NCI-H146 treated with DMSO at 0.1 percent for 48 hours (cell line): ENCODE measurements around the gene PLSCR3.

Source experiments
- DNase-seq: peaks from one replicate; lab custom pipeline; 2025; ENCODE audit not compliant: unreplicated experiment; lab: John Stamatoyannopoulos, UW

The PLSCR3 gene

GRCh38 chr17:7394452-7395191, at the start of gene PLSCR3:
Gene PLSCR3 (minus strand): TSS chr17:7394525. CDS start chr17:7394110, 415 bp downstream.
- DNase-seq, result peak; percentile 85

GRCh38 chr17:7443499-7444485, 49.5 kb upstream of the PLSCR3 start:
- no peak for DNase-seq

- no peak for DNase-seq
Observed at GRCh38 chr17:7442142-7442541, 47.8 kb upstream of the PLSCR3 start.

GRCh38 chr17:7441266-7441665, 46.9 kb upstream of the PLSCR3 start:
- DNase-seq, result no peak

- DNase-seq, result no peak
Observed at GRCh38 chr17:7440834-7441195, 46.5 kb upstream of the PLSCR3 start.

GRCh38 chr17:7440113-7440833, 45.9 kb upstream of the PLSCR3 start:
- no peak for DNase-seq

GRCh38 chr17:7439462-7440112, 45.3 kb upstream of the PLSCR3 start, which contains the start of gene FGF11:
Gene FGF11 (plus strand): TSS chr17:7439512. CDS start chr17:7439621, 109 bp downstream.
- no peak for DNase-seq

- no peak for DNase-seq
Observed at GRCh38 chr17:7438656-7439460, 44.5 kb upstream of the PLSCR3 start.

- no peak for DNase-seq
Observed at GRCh38 chr17:7437950-7438614, 43.8 kb upstream of the PLSCR3 start.

- no peak for DNase-seq
Observed at GRCh38 chr17:7437369-7437863, 43.1 kb upstream of the PLSCR3 start.

- DNase-seq, result no peak
Observed at GRCh38 chr17:7436556-7437368, 42.4 kb upstream of the PLSCR3 start.

- DNase-seq, result no peak
Observed at GRCh38 chr17:7435676-7436555, 41.6 kb upstream of the PLSCR3 start.

- no peak for DNase-seq
Observed at GRCh38 chr17:7432296-7432695, 38.0 kb upstream of the PLSCR3 start.

GRCh38 chr17:7431231-7431630, 36.9 kb upstream of the PLSCR3 start:
- DNase-seq, result no peak

GRCh38 chr17:7429722-7430121, 35.4 kb upstream of the PLSCR3 start:
- no peak for DNase-seq

GRCh38 chr17:7428557-7428956, 34.2 kb upstream of the PLSCR3 start, which contains the start of gene SPEM3:
Gene SPEM3 (plus strand): TSS chr17:7428857. CDS start chr17:7428903, 46 bp downstream.
- no peak for DNase-seq

GRCh38 chr17:7427549-7427948, 33.2 kb upstream of the PLSCR3 start:
- DNase-seq, result no peak
